ENCODE data around the gene CEP78. TPM values are rescaled to one million over a fixed set of nuclear protein-coding genes. Genes with fewer than 3 reads are reported as not detected.

The CEP78 gene
- 10 to 100 TPM in 1 of 4 donors, 1 to 10 TPM in 3; 5.9 to 10.7 (median 7.7) TPM for total RNA-seq

GRCh38 chr9:78235762-78236550 is at the start of gene CEP78:
CEP78 (plus strand) TSS chr9:78236075; CDS start chr9:78236351, 276 bp downstream.
- DNase-seq (ENCODE audit: low spot score in 2 of 2), result peak; percentile 86 to 97
- intact Hi-C loops (cut with DNase I; ENCODE audit: low total_unique reads), result loop anchor here (10.0 kb wide), 1 partner anchor 129 kb away; no protein-coding TSS in a partner anchor
- H3K4me3 ChIP-seq (ENCODE audit: low read depth, poor library complexity, severe bottlenecking), result peak within 1 kb of the TSS; percentile 76
- TF ChIP-seq POLR2A (IDR thresholded peaks at IDR 0.05) (no peak), CTCF (IDR thresholded peaks at IDR 0.05) (no peak)
- WGBS, 2 donors, result 1% methylated on average over 34 to 62 of the region's 87 CpGs

GRCh38 chr9:78187763-78188484 is 48.0 kb upstream of the CEP78 start:
- intact Hi-C loops (cut with DNase I; ENCODE audit: low total_unique reads), result no loop called here
- TF ChIP-seq CTCF (IDR thresholded peaks at IDR 0.05) (no peak), POLR2A (IDR thresholded peaks at IDR 0.05) (no peak)
- no peak for DNase-seq (ENCODE audit: low spot score in 2 of 2)
- WGBS, 2 donors, result 53 to 54% methylated on average over 5 of the region's 5 CpGs
- H3K4me3 ChIP-seq (ENCODE audit: low read depth, poor library complexity, severe bottlenecking), result no peak overlapping the region

- no peak for DNase-seq (ENCODE audit: low spot score in 2 of 2)
- 81 to 87% methylated on average over 1 of the region's 1 CpG for WGBS, 2 donors
- intact Hi-C loops (cut with DNase I; ENCODE audit: low total_unique reads), result no loop called here
- no peak for TF ChIP-seq CTCF (IDR thresholded peaks at IDR 0.05)
- TF ChIP-seq POLR2A (IDR thresholded peaks at IDR 0.05), result no peak
- no peak overlapping the region for H3K4me3 ChIP-seq (ENCODE audit: low read depth, poor library complexity, severe bottlenecking)
These were observed 47.3 kb upstream of the CEP78 start for GRCh38 chr9:78188594-78188993.

GRCh38 chr9:78189001-78189400 is 46.9 kb upstream of the CEP78 start:
- H3K4me3 ChIP-seq (ENCODE audit: low read depth, poor library complexity, severe bottlenecking), result no peak overlapping the region
- DNase-seq (ENCODE audit: low spot score in 2 of 2), result no peak
- TF ChIP-seq POLR2A (IDR thresholded peaks at IDR 0.05) (no peak), CTCF (IDR thresholded peaks at IDR 0.05) (no peak)
- intact Hi-C loops (cut with DNase I; ENCODE audit: low total_unique reads), result no loop called here
- WGBS, 2 donors, result 81 to 88% methylated on average over 5 of the region's 5 CpGs

- DNase-seq (ENCODE audit: low spot score in 2 of 2), result no peak
- TF ChIP-seq CTCF (IDR thresholded peaks at IDR 0.05), result no peak
- no peak for TF ChIP-seq POLR2A (IDR thresholded peaks at IDR 0.05)
- no peak overlapping the region for H3K4me3 ChIP-seq (ENCODE audit: low read depth, poor library complexity, severe bottlenecking)
- WGBS, 2 donors, result 77 to 79% methylated on average over 5 of the region's 5 CpGs
- intact Hi-C loops (cut with DNase I; ENCODE audit: low total_unique reads), result no loop called here
These were observed 46.4 kb upstream of the CEP78 start for GRCh38 chr9:78189461-78189860.
